C4-2B (cell line): Measurements from ENCODE around the gene IFNA5.

ENCODE experiments used
- H3K27ac ChIP-seq: fragments of 450-650 bp; 2 replicates; pipeline ENCODE4 v1.5.1; 2017
- ZFX ChIP-seq: fragments of 450-650 bp; IDR thresholded peaks from 2 replicates; pipeline ENCODE4 v1.6.1; 2017
- TF ChIP-seq, protein P1 (sequence below): fragments of 450-650 bp; conservative IDR thresholded peaks from 2 replicates; pipeline ENCODE4 v1.5.1; 2017; ENCODE audit warnings: mild to moderate bottlenecking

The IFNA5 gene

DNA sequence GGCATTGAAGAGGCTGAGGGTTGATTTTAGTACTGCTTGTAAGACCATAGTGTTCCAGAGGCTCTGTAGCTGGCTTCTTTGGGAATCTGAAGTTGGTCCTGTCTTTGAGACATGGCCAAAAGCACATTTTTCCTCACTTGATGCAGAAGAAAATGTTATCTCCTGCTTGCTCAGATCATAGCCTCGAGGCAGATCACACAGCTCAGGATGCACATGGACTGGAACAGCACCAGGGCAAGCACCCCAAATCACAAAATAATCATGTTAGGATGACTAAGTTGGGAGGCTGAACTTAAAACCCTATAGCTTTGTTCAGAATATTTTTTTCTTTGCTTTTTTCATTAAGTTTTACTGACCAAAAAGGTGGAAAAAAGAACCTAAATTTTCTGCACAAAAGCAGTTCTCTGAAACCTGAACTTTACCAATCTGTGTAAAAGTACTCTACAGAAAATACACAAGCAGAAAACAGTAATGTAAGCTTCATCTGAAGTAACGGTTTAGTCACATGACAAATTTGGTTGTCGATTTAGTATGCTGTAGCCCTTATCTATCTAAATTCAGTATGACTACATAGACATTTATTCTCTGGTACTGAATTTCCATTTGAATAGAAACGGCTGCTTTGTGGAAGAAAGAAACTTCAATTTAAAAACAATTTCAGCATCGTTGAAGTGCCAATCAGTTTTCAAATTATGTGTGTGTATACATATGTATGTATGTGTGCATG is 26.7 kb upstream of the IFNA5 start:
- TF ChIP-seq, protein P1, sequence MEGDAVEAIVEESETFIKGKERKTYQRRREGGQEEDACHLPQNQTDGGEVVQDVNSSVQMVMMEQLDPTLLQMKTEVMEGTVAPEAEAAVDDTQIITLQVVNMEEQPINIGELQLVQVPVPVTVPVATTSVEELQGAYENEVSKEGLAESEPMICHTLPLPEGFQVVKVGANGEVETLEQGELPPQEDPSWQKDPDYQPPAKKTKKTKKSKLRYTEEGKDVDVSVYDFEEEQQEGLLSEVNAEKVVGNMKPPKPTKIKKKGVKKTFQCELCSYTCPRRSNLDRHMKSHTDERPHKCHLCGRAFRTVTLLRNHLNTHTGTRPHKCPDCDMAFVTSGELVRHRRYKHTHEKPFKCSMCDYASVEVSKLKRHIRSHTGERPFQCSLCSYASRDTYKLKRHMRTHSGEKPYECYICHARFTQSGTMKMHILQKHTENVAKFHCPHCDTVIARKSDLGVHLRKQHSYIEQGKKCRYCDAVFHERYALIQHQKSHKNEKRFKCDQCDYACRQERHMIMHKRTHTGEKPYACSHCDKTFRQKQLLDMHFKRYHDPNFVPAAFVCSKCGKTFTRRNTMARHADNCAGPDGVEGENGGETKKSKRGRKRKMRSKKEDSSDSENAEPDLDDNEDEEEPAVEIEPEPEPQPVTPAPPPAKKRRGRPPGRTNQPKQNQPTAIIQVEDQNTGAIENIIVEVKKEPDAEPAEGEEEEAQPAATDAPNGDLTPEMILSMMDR: no peak
- TF ChIP-seq ZFX: no peak

DNA sequence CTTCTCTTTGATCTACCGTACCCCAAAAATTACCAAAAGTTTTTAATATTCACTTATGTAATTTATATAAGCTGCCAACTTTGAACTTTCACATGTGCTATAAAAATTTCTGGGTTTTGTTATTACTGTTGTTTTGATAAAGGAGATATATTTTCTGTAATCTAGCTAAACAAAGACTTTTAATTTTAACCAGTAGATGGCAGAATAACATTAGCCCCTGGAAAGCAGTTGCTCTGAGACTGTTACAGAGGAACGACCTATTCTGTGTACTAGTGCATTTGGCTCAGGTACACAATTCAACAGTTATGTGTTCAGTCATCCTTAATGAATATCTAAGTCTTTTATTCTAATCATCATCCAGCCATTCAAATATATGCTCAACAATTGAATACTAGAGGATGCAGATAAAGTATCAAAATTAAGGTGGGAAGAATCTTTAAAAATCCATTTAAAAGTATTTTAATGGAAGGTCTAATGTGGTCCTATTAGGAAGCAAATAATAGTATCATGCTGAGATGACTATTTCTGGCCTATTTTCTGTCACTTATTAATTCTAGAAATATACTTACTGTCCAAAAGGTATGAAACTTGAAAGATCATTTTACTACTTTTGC is 21.5 kb upstream of the IFNA5 start:
- TF ChIP-seq, protein P1: peak; percentile 89
- no peak for TF ChIP-seq ZFX
- no peak overlapping the region for H3K27ac ChIP-seq

More for the DNA sequence above, 26.7 kb upstream of the IFNA5 start:
- no peak overlapping the region for H3K27ac ChIP-seq

GRCh38 chr9:21324047-21324446 is 18.9 kb upstream of the IFNA5 start:
- no peak overlapping the region for H3K27ac ChIP-seq
- TF ChIP-seq ZFX: no peak
- TF ChIP-seq, protein P1: no peak

DNA sequence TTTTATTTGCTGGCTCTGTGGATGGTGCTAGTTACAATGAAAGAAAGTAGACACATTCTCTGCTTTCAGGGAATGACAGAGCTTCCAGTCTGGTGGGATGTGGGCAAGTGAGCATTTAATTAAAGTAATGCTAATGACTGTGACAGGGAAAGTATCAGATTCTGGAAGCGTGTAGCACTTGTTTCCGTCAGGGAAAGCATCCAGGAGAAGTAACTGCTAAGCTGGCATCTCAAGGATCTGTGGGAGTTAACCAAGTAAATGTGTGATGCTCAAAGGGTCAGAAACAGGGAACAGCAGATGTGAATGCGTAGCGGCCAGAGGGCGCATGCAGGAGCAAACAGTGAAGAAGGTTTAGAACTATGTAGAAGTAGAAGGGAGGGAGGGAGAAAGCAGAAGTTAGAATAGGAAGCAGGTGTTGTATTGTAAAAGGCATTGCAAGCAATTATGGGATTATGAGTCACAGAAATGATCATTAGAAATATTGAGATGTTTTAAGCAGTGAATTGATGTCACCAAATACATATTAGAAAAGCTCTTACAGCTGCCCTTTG is 17.9 kb upstream of the IFNA5 start:
- TF ChIP-seq, protein P1: no peak
- TF ChIP-seq ZFX: no peak
- no peak overlapping the region for H3K27ac ChIP-seq

DNA sequence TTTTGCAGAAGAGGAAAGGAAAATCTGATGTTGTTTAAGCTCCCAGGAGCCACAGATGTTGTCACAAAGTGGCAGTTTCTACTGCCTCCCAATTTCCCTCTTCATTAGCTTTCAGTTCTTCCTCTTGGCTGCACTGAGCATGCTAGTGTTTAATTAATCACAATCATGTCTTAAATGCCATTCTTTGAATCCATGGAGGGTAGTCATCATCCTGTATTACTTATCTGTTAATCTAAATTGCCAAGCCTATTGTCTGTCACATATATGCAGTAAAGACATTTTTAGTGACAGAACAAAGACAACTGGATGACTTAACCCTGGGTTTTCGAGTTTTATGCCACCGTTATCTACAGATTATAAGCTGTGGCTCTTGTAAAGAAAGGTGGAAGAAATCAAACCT is 15.4 kb upstream of the IFNA5 start:
- TF ChIP-seq ZFX: no peak
- TF ChIP-seq, protein P1: no peak
- no peak overlapping the region for H3K27ac ChIP-seq

GRCh38 chr9:21317956-21318923 is 13.1 kb upstream of the IFNA5 start:
- H3K27ac ChIP-seq: no peak overlapping the region
- TF ChIP-seq ZFX: no peak
- TF ChIP-seq, protein P1: peak; percentile 90
